GM19043 (cell line): ENCODE data around the gene AP1G2.

Experiments used
- ATAC-seq: cut with Tn5 transposase; IDR thresholded peaks from one replicate; pipeline ENCODE4 v1.9.1; 2021; ENCODE audit warnings: low read depth; ENCODE audit not compliant: unreplicated experiment

Gene AP1G2

DNA sequence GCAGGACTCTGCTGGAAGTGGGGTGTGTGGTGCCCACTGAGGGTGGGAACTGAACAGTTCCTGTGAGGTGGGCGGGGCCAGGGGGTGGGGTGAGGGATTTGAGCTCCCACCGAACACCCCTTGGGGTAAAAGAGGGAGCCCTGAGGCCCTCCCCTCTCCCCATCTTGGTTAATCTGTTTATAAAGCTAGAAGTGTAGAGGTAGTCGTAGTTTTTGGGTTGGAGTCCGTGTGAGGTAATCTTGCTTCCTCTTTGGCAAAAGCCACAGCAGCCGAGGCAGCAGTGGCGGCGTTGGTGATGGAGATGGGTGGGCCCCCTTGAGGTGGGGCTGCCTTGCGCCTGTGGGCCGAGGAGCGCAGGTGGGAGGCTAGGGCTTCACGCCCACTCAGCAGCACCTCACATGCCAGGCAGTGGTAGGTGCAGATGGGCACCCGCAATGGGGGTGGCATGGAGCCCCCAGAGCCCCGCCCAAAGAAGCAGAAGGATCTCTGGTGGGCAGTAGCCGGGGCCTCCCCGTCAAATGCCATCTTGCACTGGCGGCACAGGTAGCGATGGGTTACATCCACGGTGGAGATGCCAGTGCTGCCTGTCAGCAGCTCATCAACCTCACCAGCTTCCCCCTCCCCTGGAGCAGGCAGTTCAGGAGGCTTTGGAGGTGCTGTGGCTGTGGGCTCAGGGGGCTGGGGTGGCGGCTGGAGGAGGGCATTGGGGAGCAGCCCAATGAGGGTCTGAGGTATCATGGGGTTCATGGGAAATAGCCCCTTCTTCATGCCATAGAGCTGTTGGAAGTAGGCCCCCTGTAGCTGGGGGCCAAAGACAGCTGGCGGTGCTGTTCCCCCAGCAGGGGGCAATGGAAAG lies 45.6 kb downstream of the AP1G2 start:
- no peak for ATAC-seq

DNA sequence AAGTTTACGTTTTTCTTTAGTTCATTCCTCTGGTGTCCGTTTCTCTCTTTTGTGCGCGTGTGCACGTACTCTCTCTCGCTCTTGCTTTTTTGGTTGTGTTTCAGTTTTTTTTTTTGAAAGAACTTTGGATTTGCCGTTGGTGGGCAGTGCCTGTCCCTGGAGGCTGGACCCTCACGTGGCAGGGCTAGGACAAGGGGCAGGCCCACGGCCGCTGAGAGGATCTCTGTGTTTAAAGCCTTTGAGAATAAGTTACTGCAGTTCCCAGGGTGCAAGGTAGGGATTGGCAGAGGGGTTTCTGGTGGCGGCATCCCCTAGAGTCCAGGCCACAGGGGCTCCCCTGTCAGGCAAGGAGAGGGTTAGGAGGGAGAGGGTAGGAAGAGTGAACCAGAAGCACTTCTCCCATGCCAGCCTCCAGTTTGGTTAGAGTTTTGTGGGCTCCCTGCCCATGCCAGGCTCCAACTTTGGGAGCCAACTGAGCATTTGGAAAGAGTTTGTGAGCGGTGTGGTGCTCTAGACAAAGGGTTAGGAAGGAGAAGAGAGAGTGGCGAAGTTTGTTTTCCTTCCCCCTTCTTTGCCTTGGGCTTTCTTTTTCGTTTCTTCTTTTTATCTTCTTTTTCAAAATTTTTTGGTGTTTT lies 46.6 kb downstream of the AP1G2 start:
- ATAC-seq = no peak

DNA sequence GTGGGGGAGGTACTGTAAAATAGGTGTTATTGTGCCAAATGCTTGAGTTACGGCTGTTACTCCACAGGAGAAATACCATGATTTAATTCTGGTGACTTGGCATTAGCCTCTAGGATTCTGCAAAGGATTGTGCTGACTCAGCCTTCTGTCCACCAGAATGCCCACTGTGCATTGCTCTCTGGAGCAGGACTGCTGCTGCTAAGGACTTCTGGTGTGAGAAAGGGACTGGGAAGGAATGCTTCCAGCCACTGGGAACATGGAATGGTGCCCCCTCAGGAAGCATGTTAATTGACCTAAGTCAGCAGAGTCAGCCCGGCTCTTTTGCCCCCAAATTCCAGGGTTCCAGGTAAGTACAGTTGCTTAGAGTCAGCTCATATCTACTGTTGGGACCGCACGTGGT lies 48.9 kb downstream of the AP1G2 start:
- ATAC-seq = no peak

DNA sequence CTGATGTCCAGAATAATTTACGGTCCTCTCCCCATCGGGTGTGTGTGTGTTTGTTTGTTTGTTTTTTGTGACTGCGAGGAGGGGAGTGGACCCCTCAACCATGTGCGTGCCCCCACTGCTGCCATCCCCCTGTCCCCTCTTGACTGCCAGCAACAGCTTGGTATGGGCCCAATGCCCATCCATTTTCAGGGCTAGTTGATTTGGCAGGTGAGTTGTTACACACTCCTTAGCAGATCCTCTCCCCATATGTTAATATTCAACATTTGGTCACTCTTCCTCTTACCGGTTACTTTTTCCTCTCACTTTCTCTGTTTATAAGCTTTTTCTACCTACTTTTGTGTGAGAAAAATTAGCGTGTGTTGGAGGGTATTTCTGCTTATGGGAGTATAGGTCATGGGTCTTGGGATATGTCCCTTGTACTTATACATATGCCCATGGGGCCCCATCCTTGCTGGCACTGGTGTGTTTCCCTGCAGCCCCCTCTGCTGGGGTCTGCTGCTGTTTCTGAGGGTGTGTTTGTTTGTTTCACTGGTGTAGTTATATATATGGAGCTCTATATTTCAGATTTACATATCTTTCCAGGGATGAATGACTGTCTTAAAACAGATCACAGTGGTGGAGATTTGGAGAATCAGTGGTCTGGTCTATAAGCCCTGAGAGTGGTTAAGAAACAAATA lies 49.8 kb downstream of the AP1G2 start:
- no peak for ATAC-seq

DNA sequence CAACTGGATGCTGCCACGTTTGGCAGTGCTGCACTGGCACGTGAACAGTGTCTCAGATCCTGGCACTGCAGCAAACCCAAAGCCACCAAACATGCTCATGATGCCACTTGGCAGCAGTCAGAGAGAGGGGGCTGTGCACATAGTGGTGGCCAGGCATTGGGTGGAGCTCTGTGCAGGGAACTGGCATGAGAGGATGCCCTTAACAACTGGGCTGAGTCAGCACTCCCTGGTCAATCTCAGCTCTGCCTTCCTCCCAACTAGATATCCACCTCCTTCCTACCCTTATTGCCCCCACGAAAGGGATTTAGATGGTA lies 53.0 kb downstream of the AP1G2 start:
- no peak for ATAC-seq

DNA sequence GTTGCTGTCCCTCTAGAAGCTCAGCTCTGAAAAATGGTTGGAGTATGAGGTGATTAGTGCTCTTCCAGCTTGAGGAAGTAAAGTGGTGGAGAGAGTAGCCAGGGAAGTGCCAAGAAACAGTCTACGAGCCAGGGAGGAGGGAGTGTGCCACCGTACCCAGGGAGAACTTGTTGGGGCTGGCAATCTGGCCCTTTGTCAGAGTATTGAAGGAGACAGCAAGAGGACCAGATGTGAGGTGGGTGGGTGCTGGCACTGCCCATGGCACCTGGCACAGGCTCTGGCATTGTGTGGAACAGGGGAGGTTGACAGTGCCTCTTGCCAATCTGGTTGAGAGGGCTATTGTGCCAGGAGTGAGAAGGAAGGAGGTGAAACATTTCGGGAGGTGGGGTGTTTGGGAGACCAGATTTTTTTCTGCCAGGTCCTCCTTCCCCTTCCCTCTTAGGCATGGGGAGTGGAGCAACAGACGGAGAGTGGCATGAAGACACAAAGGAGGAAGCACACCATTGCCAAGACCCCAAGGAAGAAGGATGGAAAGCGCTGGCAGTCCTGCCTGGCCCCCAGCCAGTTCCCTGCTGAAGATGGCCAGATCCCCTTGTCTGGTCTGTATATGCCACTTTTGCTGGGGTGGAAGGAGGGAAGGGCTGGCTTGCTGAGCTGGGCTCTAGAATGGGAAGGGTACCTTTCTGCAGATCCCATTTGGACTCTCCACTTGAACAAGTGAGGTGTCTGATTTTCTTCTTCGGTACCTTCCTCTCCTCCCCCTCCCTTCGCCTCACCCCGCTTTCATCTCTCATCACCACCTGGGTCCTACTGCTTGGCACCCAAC lies 53.6 kb downstream of the AP1G2 start:
- ATAC-seq = no peak

DNA sequence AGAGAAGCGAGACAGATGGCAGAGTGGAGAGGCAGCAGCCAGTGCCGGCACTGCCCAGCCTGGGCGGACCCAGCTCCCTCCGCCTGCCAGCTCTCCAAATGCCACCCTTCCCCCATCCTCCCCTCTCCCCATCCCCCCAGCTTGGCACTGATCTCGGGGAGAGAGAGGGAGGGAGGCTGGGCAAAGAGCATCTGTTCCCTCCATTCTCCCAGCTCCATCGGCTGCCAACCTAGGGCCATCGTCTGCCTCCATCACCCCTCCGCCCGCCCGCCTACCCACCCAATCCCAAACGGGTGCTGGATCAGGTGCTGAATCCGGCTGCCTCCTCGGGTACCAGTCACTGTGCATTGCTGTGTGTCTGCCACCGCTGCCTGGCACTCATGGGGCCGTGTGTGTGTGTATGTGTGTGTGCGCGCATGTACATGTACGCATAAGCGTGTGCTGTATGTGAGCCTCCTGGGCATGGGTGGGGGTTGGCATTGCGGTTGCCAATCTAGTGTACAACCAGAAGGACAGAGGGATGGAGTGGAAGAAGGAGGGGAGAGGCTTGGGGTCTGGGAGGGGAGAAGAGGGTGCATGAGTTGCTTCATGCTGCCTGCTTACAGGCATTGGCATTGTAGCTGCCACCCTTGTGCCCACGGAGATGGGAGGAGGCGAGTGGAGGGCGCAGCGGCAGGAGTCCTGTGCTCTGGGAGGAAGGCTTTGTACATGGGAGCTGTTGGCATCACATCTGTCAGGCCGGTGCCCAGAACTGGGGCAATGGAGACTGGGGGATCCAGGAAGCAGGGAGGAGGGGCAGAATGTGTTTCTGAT lies 54.4 kb downstream of the AP1G2 start:
- ATAC-seq = no peak

DNA sequence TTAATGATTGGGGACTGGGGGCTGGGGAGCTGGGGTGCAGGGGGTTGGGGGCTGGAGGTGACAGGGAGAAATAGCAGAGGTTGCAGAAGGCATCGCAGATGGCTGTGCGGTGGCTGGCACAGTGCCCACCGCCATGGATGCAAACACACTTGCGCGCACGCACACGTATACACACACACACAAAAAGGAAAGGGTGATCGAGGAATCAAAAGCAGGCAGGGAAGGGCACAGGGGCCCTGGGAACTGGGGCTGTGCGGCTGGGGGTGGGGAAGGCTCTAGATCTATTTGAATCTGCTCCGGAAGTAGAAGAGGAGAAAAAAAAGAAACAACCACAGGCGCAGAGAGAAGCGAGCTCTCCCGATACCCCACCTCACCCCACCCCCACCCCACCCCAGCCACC lies 55.4 kb downstream of the AP1G2 start:
- no peak for ATAC-seq
